Muscle of arm (tissue), 12 donors: ENCODE results near the gene PFKL. TPM values are rescaled to one million over a fixed set of nuclear protein-coding genes. Genes with fewer than 3 reads are reported as not detected.
"Not testable (repeated sequence)": the region's sequence is repeated elsewhere in the genome, so short reads cannot be mapped to it uniquely, and the experiment has no call there.

Experiments
- DNase-seq: peaks from one replicate; pipeline ENCODE4 v3.0.0-alpha.2; 2013
- polyA plus RNA-seq, 12 donors: library from polyadenylated mRNA; unstranded; fragments of 120-200 nt; gene quantifications; one replicate each; pipeline ENCODE4 v1.2.1, GENCODE V29; 2013; ENCODE audit not compliant: insufficient read length in 12 of 12

PFKL gene
- polyA plus RNA-seq, 12 donors: 38.5 to 85.1 (median 52.2) TPM; not detected in 1

DNA sequence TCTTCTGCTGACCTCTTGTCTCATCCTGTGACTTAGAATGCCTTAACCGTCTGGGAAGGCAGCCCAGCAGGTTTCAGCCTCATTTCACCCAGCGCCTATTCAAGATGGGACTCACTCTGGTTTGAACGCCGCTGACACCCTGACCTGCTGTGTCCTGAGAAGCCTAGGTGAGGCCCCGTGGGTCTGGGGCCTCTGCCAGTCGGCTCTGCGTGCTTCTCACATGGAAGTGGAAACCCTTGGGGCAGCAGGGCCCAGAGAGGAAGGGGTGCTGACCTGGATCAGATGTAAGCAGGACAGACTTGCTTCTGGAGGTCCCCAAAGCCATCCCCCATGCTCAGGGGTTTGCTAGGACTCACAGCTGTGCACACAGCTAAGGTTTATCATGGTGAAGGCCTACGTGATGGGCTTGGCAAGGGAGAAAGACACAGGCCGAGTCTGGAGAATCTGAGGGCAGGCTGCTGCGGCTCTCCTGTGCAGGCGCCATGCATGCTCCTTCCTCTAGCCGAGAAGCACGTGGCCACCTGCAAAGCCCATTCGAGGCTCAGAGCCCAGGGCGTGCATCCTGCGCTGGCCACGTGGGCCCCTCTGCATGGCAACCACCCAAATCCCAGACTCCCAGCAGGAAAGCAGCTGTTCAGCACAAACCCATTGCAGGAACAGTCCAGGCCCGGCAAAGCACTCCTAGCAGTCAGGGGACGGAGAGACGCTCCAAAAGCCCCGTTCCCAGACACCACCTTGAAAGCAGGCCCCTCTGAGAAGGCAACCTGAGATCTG lies 57.4 kb downstream of the PFKL start:
- no peak for DNase-seq

DNA sequence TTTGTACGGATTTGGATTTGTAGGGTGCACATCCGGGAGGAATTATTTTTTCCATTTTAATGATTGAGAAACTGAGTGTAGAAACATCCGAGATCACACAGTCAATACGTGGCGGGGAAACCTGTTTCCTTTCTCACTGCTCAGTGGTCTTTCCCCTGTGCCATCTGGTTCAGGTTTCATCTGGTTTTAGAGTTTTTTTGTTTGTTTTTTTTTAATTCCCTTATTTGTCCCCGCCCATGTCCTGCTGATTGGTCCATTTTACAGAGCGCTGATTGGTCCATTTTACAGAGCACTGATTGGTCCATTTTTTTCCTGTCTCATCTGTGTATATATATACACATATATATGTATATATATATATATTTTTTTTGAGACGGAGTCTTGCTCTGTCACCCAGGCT lies 59.5 kb downstream of the PFKL start:
- DNase-seq: no peak

DNA sequence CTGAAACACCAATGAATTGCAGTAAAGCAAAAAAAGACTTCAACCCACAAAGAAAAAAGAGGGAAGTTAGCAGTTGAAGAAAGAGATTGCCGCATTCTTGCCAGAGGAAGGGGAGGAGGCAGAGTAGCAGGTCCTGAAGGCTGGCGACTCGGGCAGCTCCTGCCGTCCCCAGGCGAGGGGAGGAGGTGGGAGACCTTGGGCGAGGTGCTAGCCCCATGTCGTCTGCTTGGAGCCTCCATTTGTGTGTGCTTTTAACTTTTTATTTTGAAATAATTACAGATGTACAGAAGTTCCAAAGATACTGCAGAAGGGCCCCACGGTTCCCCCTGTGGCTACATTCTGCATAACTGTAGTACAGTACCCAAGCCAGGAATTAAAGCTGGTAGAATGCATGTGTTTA lies 60.3 kb downstream of the PFKL start:
- DNase-seq: no peak

DNA sequence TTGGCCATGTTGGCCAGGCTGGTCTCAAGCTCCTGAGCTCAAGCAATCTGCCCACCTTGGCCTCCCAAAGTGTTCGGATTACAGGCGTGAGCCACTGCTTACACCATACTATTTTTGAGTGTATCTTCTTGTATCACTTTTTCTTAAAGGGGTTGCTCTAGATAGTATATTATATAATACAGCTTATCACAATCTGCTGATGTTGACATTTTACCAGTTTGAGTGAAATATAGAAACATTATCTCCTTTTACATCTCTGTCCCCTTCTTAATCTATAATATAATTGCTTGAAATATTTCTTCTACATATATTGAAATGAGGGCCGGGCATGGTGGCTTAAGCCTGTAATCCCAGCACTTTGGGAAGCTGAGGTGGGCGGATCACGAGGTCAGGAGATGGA lies 62.0 kb downstream of the PFKL start:
- not testable (repeated sequence) for DNase-seq

DNA sequence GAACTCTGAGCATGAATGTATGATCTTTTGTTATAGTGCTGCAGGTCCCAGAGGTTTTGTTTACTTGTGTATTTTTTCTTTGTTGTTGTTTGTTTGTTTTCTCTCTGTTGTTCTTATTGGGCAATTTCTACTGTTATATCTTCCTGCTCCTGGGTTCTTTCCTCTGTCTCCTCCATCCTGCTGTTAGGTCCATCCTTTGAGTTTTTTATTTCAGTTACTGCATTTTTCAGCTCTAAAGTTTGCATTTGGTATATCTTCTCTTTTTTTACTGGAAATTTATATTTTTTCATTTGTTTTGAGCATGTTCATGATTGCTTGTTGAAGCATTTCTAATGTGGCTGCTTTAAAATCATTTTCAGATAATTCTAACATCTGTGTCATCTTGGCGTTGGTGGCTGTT lies 63.4 kb downstream of the PFKL start:
- no peak for DNase-seq

DNA sequence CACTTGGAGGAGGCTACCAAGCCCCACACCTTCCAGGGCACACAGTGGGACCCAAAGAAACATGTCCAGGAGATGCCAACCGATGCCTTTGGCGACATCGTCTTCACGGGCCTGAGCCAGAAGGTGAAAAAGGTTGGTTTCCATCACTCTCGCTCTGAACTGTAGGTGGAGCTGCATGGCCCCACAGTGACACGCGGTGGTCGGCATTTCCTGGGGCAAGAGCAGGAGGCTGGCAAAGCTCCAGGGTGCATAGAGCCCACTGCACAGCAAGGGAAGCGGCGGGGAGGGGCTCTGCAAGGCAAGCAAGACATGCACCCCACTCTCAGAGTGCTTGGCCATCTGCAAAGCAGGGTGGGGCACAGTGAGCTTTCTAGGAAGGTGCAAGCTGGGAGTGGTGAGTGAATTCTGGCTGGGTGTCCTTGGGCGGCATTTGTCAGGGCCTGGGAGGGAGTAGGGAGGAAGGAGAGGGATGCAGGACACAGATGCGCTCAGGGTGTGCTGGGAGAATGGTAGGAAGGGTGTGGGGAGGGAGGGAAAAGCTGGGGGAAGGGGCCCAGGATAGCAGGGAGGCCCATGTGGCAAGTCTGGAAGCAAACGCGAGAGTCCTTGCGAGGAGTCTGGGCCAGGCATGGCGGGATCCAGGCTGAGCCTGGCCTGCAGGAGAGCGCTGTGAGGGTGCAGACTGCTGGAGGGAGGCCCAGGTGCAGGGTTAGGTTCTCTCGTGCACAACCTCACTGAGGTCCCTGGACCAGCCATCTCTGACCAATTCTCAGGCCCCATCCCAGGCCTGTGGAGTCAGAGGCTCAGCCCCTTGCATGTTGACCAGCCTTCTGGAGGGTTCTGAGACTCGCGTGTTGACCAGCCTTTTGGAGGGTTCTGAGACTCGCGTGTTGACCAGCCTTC lies 64.5 kb downstream of the PFKL start:
- DNase-seq: no peak

DNA sequence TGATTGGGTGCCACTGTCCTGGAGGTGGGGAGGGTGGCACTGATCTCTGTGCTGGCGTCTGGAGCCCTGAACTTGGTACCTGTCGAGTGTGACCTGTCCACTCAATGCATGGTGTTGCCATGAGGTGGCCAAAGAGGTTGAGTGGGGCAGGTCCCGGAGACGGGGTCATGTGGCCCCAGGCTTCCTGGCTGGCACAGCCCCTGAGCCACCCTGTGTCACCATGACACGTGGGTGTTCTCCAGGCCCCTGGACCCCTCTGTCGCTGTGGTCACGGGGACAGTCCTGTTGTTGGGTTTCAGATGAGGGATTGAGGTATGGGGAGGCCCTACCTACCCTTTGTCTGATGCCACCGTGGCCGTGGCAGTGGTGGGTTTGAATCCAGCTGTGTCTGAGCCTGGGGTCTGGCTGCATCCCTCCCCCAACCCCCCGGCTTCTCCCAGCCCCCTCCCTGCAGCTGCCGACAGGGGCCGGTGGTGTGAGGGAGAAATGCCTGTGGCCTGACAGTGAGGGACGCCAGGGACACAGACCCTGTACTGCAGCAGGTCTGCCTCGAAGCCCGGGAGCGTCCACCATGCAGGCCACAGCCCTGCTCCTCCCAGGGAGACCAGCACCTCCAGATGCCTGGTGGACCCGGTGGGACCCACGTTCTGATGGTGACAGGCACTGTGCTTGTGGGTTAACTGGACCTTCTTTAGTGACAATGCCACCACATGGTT lies 65.6 kb downstream of the PFKL start:
- no peak for DNase-seq

DNA sequence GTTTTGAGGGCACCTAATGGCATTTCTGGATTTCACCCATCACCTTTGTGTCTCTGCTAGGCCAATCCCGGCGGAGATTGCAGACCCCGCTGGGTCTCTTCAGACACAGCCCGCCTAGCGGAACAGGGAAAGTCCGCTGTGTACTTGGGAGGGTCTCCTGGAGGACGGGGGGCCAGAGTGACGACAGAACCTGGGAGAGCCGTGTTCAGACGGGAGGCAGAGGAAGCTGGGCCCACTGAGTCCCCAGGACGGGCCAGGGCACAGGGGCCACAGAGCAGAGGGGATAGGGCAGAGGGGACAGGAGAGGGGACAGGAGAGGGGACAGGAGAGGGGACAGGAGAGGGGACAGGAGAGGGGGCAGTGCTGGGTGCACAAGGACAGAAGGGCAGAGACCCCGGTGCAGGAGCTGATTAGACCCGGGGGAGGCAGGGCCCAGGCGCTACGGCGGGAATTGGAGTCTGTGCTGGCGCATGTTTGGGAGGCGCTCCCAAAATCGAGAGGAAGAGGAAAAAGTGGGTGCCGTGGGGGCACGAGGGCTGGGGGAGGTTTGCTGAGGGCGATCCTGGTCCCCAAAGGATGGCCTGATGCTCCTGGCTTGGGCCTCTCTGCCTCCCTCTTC lies 66.2 kb downstream of the PFKL start:
- no peak for DNase-seq

DNA sequence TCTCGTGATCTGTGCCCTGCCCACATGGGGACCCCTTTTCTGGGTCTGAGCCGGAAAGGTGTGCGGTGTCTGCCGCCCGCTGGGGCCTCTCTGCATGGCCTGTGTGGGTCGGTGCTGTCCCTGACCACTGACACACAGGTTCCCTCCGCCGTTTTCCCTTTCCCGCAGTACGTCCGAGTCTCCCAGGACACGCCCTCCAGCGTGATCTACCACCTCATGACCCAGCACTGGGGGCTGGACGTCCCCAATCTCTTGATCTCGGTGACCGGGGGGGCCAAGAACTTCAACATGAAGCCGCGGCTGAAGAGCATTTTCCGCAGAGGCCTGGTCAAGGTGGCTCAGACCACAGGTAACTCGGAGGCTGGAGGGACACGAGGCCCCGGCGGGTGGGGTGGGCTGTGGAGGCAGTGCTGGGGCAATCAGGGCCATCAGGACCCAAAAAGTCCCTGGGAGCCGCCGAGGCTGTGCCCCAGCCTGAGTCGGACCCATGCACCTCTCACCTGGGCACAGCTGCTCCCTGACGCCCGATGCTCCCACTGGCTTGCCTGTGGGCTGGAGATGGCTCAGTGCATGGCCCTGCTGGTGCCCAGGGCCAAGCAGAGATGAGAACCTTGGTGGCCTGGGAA lies 66.8 kb downstream of the PFKL start:
- no peak for DNase-seq

DNA sequence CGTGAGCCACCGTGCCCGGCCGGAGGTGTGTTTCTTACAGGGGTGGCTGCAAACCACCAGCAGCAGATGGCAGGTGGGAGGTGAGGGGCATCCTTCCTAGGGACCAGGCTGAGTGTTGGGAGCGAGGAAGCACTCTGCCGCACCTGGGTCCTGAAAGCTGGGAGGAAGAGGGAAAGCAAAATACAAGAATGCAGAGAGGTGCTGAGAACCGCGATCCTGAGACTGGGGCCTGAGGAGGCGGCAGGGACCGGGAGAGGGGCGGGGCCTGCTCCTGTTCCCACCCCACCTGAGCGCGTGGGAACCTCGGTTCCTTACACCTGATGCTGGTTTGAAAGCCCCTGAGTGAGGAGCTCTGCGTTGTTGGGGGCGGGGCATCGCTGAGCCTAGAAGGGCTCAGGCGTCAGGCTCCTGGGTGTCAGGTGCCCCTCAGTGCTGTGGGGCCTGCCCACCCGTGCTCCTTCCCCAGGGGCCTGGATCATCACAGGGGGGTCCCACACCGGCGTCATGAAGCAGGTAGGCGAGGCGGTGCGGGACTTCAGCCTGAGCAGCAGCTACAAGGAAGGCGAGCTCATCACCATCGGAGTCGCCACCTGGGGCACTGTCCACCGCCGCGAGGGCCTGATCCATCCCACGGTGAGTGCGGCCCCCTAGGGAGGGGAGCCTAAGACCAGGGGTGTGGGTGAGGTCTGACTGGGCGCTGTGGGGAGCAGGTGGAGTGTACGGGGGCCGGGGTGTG lies 69.0 kb downstream of the PFKL start:
- no peak for DNase-seq

DNA sequence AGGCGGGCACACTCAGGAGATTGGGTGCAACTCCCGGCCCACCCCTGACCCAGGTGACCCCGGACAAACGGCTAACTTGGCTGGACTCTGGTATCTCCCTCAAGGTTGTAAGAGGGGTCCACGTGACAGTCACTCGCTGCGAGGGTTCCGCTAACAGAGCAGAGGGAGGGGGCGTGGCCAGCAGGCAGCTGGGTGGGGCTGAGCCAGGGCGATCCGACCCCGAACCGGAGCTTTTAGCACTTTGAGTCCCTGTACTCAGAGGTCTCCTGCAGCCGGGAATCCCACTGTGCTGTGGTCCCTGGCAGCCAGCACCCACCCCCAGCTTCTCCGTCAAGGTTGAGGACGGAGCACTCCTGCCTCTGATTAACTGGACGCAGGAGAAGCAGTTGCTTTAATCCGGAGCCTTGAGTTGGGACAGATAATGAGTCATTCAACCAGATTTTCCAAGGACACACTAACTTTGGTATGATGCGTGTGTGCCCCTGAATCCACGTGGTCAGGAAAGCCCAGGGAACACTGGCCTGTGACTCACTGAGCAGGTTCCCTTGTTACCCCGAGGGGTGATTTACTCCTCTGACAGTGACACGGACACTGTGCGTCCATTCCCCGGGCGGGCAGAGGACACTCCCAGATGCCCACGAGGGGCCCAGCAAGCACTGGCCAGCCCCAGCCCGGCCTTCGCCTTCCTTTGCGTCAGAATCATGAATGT lies 70.3 kb downstream of the PFKL start:
- DNase-seq: no peak

DNA sequence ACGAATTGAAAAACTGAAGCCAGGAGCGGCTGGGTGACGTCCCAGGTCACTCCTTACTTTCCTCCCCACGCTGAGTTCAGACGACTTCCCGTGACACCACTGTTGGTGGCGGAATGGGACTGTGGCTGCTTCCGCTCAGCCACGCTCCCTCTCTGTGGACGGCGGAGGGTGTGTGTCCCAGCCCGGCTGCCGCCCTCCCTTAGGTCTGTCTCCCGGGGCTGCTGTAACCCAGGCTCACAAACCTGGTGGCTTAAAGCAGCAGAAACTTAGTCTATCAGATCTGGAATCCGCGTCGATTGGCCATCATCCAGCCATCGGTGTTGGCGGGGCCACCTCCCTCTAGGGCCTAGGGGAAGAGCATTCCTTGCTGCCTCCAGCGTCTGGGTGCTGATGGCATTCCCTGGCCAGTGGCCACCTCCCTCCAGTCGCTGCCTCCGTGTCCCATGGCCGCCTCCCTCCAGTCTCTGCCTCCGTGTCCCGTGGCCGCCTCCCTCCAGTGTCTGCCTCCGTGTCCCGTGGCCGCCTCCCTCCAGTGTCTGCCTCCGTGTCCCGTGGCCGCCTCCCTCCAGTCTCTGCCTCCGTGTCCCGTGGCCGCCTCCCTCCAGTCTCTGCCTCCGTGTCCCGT lies 71.0 kb downstream of the PFKL start:
- DNase-seq: no peak

DNA sequence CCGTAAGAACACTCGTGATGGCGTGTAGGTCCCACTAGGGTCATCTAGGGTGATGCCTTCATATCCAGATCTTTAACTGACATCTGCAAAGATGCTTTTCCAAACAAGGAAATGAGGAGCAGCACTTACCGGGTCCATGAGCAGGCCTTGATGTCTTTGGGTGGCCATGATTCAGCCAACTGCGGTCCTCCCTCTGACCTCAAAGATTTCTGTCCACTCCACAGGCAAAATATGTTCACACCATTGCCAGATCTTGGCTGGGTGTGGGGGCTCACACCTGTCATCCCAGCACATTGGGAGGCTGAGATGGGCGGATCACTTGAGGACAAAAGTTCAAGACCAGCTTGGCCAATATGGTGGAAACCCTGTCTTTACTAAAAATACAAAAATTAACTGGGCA lies 71.7 kb downstream of the PFKL start:
- DNase-seq: no peak

DNA sequence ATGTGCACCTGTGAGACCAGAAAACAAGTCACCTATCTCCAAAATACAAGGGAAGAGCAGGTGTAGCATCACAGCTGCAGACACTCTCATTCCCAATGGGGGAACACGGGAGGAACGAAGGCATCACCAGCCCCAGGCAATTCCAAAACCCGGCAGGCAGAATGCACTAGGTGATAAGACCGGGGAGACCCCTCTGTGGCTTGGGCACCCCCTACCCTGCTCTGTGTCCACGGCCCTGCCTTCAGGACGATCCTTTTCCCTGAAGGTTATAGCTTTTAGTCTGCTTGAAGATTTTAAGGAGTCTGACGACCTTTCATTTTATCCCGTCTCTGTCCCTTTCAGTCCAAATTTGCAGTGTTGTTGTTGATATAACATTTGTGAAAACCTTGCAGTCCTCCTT lies 72.8 kb downstream of the PFKL start:
- DNase-seq: no peak

DNA sequence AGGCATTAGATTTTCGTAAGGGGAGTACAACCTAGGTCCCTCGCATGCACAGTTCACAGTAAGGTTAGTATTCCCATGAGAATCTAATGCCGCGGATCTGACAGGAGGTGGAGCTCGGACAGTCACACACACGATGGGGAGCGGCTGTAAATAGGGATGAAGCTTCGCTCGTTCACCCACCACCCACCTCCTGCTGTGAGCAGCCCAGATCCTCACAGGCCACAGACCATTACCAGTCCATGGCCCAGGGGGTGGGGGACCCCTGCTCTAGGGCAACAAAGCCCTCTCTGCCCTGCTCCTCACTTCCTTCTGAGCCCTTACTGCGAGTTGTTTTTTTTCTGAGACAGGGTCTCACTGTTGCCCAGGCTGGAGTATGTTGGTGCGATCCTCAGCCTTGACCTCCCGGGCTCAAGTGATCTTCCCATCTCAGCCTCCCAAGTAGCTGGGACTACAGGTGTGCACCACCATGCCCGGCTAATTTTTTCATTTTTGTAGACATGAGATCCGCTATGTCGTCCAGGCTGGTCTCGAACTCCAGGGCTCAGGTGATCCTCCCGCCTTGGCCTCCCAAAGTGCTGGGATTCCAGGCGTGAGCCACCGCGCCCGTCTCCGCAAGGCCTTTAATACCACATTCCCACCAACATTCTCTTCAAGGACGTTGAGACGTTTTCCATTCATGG lies 74.9 kb downstream of the PFKL start:
- DNase-seq: no peak

DNA sequence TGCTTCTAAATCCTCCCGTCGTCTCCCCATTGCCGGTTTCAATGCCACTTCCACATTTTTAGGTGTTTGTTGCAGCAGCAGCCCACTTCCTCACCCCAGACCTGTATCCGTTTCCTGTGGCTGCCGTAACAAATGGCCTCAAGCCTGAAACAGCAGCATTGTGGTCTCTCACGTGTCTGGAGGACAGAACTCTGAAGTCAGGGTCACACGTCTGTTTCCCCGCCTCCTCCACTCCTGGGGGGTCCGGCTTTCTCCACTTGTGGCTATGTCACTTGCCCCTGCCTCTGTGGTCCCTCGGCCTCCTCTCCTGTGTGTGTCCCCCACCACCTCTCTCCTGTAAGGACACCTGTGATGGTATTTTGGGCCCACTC lies 75.4 kb downstream of the PFKL start:
- DNase-seq: no peak

DNA sequence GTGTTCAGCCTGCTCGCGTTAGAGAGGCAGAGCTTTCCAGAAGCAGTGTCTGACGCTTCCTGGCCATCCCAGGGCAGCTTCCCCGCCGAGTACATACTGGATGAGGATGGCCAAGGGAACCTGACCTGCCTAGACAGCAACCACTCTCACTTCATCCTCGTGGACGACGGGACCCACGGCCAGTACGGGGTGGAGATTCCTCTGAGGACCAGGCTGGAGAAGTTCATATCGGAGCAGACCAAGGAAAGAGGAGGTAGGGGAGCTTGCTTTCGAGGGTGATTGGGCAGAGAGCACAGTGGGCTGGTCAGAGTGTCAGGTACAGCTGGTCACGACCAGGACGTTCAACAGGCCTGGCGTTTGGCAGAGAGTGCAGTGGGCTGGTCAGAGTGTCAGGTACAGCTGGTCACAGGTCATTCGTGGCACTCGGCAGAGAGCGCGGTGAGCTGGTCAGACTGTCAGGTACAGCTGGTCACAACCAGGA lies 75.9 kb downstream of the PFKL start:
- no peak for DNase-seq

DNA sequence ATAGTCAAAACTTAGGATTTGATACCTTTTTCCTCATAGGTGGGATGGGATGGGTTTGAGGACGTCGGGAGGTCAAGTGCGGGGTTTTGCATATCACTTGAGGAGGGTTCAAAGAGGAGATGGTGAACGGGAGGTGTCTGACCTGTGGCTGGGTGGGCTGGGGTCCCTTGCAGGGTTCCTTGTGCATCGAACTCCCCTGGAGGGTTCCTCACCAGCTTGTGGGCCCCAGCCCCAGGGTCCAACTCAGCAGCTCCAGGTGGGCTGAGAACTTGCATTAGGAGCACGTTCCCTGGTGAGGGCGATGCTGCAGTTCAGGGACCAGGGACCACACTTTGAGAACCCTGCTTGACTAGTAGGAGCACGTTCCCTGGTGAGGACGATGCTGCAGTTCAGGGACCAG lies 76.8 kb downstream of the PFKL start:
- no peak for DNase-seq
